ENCODE measurements around the gene MYORG.

MYORG gene

GRCh38 chr9:34376596-34377403 is at the start of gene MYORG:
MYORG (minus strand) TSS chr9:34376898; CDS start chr9:34372943, 3,955 bp downstream.
- peak; percentile 60 for DNase-seq (ENCODE audit: low read depth)

DNA sequence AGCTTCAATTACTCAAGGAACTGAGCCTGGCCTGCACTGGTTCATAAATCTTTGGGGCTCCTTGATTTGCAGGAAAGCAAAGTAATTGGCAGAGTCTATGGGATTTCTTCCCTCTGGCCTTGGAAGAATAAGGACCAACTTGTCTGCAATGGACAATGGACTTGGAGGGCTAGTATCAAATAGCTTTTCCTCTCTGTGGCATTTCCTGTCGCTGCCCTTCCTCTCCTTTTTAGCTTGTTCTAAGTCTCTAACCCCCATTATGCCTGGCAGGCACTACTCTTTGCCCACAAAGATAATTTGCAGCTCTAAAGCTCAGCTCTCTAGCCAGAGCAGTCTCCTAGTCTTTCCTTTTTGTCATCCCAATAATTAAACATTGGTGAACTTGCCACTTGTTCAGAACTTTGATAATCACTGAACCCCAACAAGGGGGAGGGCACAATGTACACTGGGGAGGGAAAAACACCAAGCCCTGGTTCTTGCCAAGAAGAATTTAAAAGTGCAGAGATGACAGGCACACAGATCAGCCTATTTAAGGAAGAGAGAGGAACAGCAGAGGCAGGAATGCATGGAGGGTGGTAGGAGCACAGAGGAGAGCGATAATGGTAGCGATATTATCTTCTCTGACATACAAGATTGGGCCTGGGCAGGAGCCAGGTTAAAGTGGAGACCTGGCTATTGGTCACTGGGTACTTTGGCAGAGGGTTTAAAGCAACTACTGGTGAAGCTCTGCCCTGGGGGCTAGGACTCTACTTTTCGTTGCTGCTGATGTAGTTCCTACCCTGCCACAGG is 43.2 kb upstream of the MYORG start:
- DNase-seq (ENCODE audit: low read depth) = no peak

- no peak for DNase-seq (ENCODE audit: low read depth)
These were observed 41.0 kb upstream of the MYORG start for GRCh38 chr9:34417734-34418133.

GRCh38 chr9:34413231-34413852 is 36.6 kb upstream of the MYORG start:
- peak; percentile 20 for DNase-seq (ENCODE audit: low read depth)

DNA sequence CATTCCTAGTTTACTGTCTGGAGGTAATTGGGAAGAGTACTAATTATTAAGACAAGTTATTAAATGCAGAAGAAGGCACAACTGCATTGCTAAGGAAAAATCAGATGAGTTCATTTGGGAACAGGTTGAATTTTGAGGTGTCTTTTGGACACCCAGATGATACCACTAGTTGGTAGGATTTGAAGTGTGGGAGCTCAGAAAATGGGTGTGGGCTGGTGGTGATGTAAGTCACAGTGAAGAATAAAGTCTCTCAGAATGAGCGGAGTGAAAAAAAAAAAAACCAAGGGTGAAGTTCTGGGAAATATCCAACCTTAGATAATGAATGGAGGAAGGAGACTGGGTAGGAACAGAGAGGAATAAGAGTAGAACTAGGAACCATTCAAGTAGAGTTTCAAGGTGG is 35.6 kb upstream of the MYORG start:
- DNase-seq (ENCODE audit: low read depth) = no peak

DNA sequence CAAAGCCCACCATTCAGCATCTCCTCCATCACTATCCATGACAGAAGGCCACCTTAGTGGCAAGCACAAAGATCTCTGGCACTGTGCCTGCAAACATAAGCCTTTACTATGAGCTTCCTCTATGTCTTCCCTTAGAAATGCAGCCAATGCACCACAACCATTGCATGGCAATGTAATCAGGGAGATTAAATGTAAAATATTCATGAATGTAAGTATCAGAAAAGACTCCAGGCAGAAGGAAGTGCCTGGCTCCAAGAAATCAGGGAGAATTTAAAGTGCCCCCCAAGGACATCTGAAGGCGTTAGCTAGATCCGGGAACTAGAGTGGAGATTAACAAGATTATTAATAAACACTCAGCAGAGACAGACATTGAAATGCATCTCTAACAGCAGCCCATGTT is 32.5 kb upstream of the MYORG start:
- no peak for DNase-seq (ENCODE audit: low read depth)

DNA sequence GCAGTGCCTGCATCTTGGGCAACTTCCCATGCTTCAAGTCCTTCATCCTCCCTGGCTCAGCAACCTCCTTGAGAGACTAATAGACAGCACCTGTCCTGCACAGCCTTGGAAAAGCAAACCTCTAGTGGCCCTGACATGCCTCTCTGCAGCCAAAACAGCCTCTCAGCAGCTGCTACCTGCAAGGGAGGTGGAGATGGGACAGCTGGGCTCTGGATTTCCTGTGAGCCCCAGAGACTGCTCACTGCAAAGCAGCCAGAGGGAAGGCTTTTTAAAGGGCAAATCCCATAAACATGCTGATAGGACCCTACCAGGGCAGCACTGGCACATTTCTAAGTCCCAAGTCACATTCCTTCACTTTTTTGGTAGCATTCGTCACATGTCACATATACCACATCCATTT is 31.5 kb upstream of the MYORG start:
- DNase-seq (ENCODE audit: low read depth) = no peak

- no peak for DNase-seq (ENCODE audit: low read depth)
These were observed 29.5 kb upstream of the MYORG start for GRCh38 chr9:34406219-34406618.

GRCh38 chr9:34405719-34406118 is 29.0 kb upstream of the MYORG start:
- peak; percentile 17 for DNase-seq (ENCODE audit: low read depth)

DNA sequence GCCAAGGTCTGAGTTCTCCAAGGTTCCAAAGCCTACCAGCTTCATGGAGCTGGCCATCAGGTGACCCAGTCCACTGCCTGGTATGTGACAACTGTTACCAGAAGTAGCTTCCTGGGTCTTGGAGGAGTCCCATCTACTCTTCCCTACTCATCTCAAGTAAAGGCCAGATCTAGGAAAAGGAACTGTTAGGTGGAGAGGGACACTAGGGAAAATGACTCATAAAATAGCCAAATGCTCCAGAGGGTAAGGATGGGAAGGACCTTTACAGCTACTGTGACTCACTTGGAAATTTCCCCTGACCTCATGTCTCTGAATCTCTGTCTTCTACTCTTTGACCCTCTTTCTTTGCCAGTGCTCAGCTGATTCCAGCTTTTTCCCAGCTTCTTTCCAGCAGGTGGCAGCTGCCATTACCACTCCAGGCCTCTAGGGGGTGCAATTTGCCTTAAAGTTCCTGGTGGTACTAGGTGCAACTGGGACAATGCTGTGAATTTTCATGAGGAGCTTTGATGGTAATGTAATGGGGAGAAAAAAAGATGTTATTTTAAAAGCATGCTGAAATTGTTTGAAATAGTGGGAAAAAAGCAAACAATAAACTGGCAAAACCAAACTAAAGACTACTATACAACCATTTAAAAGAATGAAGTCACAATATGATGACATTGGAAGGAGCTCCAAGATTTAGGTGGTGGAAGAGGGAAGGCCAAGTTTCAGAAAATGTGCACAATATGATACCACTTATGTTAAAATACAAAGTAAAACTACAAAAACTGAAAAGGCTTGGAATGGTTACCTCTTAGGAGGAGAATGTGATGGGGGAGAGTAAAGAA is 27.1 kb upstream of the MYORG start:
- peak; percentile 34 for DNase-seq (ENCODE audit: low read depth)

GRCh38 chr9:34400686-34401602 is 24.2 kb upstream of the MYORG start:
- DNase-seq (ENCODE audit: low read depth) = no peak

DNA sequence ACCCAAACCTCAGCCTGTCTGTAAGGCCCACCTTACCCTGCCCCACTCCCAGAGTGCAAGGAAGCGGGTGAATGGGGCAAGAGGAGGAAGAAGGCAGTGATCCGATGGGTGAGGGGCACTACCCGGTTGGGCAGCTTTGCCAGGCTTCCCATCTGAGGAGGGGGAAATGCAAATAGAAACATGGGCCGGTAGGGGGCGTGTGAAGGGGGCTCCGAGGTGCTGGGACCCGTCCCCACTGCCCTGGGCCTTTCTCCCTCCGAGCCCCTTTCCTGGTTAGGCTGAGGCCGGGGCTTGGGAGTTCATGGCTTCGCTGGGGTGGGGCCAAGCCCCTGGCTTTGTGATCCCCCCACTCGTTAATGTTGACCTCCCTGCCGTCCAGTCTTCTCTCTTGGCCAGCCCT is 23.6 kb upstream of the MYORG start:
- DNase-seq (ENCODE audit: low read depth) = no peak

DNA sequence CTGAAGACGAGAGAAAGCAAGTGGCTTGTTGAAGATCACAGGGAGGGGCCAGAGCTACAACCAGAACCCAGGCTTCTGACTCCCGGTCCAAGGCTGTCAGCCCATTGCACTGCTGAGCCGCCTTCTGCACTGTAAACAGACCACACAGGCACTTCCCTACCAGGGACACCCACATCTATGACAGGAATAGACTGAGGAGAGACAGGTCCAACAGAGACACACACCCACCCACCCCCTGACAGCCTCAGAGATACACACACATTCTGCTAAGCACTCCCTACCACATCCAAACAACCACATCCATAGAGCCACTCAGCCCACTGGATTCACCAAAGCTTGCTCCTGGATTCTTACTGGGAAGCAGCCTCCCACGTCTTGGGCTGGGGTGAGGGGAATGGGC is 23.0 kb upstream of the MYORG start:
- no peak for DNase-seq (ENCODE audit: low read depth)

- DNase-seq (ENCODE audit: low read depth) = no peak
These were observed 22.2 kb upstream of the MYORG start for GRCh38 chr9:34398875-34399274.

DNA sequence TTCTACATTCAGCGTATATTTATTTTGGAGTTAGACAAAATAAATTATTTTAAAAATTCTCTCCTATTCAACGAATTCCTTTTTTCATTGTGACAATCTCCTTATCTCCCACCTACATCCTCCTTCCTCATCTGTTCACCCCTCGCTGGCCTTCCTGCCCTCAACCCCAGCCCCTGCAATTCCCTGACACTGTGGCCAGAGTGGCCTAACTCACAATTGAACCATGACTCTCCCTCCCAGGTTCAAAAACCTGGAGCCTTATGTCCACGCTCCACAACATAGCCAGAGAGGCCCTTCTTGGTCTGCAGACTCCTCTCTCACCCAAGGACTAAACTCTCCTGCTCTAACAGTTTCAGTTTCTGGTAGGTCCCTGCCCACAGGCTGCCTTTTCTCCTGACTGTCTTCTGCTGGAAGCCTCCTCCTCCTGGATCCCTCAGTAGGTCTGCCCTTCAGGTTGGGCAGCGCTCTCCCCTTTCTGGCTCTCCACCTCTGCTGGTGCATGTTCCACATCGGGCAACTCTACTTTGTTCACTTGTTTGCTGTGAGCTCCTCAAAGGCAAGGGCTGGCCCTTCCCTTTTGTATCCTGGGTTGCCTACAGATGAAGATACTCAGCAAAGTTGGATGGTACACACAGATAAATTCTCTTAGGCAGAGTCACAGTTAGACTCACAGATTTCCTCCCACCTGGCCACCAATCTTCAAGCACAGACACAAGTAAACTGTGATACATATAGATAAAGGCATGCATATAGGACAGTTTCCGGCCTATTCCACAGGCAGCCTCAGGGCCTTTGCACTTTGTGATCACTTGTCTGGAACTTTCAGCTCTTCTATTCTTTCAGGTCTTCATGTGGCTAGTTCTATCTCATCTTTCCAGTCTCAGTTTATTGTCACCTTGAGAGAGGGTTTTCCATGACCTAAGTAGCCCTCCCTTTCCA is 19.8 kb upstream of the MYORG start:
- DNase-seq (ENCODE audit: low read depth) = no peak

GRCh38 chr9:34392511-34392910 is 15.8 kb upstream of the MYORG start:
- no peak for DNase-seq (ENCODE audit: low read depth)

DNA sequence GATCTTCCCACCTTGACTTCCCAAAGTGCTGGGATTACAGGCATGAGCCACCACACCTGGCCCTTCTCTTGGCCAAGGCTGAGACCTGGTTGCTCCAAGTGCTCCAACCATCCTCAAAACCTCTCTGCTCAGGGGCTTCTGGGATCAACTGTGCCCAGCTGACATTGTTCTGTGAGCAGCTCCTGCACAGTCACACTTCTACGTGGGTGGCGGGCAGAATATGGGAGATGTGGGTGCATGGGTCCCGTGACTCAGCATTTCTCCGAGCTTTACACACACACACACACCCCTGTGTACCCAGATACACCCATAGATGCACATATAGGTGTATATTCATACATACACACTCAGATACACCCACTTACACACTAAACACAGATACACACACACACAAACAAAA is 10.5 kb upstream of the MYORG start:
- DNase-seq (ENCODE audit: low read depth) = no peak

GRCh38 chr9:34386656-34387055 is 10.0 kb upstream of the MYORG start:
- DNase-seq (ENCODE audit: low read depth) = no peak

DNA sequence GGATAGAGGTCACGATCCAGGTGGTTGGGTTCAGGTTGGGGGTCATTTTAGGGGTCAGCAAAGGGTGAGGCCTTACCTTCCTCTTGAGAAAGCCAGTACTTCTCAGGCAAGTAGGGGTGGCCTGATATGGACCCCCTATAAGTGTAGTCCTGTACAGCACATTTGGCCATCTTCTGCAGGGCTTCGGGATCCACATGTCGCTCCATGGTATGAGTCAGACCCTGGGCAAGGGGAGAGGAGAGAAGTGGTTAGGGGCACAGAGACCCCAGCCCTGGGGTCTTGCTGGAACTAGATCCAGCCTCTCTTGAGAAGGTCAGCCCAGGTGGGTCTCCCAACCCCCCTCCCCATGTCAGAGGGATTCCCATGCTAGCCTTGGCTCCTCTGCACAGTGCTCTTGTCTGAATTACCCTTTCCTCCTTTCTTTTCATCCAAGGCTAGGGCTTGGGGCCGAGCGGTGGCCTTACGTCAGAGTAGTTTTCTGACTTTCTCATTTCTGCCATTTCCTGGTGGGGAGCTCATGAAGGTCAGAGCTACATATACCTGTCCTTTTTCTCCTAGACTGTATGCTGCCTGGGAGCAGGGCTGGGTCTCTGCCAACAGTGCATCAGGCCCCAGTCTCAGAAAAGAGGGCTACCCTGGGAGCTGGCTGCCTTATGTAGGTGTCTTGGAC is 9.0 kb upstream of the MYORG start:
- no peak for DNase-seq (ENCODE audit: low read depth)

Data from GM04504 (cell line).